Activated T-cell treated with anti-CD3 and anti-CD28 coated beads for 1 hour (primary cell): ENCODE data around the gene FBXW5.

ENCODE experiments used
- DNase-seq: peaks from one replicate; pipeline ENCODE4 v3.0.0-alpha.2; 2020; ENCODE audit warnings: low read depth

Gene FBXW5

DNA sequence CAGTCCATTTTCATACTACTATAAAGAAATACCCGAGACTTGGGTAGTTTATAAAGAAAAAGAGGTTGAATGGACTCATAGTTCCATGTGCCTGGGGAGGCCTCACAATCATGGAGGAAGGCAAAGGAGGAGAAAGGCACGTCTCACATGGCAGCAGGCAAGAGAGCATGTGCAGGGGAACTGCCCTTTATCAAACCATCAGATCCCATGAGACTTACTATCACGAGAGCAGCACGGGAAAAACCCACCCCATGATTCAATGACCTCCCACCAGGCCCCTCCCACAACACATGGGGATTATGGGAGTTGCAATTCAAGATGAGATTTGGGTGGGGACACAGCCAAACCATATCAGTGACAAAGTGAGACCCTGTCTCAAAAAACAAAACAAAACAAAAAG lies 38.3 kb downstream of the FBXW5 start:
- no peak for DNase-seq

DNA sequence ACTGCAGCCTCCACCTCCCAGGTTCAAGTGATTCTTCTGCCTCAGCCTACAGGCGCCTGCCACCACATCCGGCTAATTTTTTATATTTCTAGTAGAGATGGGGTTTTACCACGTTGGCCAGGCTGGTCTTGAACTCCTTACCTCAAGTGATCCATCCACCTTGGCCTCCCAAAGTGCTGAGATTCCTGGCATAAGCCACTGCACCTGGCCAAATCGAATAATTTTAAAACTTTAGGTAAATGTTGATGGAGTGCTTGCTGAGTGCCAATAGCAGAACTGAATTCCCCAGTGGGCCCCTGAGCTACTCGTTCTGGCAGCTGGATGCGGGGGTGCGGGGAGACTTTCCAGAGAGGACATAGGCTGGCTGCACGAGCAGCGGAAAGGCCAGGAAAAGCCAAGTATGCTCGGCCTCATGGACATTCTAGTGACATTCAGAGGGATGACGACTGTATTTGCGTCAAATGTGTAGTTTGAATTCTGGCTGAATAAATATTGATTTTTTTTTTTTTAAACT lies 41.4 kb downstream of the FBXW5 start:
- DNase-seq = no peak

DNA sequence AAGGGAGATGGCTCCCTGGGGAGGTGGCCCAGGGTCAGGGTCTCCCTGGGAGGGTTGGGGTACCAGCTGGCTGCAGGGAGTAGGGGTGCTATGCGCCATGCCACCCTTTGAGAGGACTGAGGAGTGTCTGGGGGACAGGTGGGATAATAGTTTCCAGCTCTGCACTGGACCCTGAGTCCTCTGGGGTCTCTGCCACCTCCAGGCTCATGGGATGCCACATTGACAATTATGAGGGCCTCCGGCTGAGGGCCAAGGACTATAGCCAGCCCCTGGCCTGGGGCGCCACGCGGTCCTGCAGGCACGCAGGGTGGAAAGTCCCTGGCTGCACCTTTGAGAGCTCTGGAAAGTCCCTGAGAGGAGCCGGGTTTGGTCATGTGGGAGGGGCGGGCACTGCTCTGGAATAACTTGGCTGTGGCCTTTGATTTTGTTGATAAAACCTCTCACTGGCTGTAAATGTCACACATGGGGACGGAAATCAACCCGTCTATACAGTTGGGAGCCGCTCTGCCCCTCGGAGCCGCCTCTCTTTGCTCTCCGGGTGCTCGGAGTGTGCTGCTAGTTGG lies 42.2 kb downstream of the FBXW5 start:
- peak; percentile 72 for DNase-seq

- peak; percentile 66 for DNase-seq
These were observed 42.9 kb downstream of the FBXW5 start for GRCh38 chr9:136901516-136902258.

DNA sequence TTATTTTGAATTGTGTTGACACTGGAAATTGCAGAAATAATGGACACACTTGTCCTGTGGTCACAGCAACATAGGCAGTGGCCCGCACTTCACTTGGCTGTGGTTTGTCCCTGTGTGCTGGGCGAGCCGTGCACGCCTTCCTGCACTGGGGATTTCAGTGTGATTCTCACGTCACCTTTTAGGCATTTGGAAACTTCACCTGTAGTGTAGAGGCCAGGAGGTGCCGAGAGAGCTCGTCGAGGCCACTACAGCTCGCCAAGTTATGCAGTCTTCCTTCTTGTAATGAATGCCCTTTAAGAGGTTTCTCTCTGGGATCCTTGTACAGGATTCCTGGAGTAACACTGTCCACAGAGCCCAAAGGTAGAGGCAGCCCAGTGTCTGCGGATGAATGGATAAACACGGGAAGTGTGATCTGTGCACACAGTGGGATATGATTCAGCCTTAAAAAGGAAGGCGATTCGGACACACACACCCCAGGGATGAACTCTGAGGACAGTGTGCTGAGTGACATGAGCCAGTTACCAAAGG lies 43.5 kb downstream of the FBXW5 start:
- no peak for DNase-seq

DNA sequence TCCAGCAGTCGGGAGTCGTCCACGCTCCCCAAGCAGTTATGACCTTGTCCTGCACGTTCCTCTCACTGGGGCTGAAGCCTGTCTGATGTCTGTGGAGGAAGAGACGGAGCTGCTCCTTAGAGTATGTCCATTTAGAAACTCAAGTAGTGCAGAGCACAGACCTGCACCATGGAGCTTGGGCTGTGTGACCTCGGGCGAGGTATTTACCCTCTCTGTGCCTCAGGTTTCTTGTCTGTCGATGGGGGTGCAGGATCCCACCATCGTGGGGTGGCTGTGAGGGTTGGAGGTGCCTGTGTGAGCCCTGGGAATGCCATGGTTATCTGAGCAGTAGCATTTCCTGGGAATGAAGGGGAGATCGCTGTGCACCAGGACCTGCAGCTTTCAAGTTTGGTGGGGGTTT lies 44.0 kb downstream of the FBXW5 start:
- DNase-seq = no peak

DNA sequence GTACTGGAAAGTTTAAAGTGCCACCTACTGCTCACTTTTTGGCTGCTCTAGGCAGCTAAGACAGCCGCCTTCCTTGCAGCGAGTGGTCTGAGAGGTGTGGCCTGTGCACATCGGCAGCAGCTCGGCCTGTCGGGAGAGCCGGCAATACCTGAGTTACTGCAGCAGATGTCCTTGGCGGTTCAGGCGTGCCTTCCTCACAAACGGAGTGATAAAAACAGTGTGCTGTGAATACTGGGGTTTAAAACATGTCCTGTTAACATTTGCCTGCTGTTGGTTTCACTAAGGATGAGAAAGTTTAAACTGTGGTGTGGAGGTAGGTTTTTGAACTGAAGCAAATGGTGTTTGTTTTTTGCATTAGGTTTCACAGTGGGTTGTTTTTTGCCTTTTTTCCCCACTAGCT lies 45.3 kb downstream of the FBXW5 start:
- no peak for DNase-seq

DNA sequence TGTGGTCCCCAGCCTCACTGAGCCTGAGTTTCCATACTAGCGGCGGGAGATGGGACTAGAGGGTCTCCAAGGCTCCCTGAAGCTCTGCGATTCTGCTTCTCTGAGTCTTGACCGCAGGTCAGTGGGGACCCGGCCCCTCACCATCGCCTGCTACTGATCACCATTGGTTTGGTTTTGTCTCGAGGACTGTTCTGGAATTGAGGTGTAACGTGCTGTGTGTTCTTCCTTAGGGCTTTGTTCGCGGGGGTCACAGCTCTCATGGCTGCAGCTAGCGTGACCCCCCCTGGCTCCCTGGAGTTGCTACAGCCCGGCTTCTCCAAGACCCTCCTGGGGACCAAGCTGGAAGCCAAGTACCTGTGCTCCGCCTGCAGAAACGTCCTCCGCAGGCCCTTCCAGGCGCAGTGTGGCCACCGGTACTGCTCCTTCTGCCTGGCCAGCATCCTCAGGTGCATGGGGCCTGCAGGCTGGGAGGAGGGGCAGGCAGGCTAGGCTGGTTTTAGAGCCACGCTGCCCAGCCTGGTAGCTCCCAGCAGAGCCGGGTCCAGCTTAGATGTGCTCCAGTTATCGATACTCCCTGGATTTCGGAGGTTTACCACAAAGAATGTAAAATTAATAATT lies 45.9 kb downstream of the FBXW5 start:
- no peak for DNase-seq

DNA sequence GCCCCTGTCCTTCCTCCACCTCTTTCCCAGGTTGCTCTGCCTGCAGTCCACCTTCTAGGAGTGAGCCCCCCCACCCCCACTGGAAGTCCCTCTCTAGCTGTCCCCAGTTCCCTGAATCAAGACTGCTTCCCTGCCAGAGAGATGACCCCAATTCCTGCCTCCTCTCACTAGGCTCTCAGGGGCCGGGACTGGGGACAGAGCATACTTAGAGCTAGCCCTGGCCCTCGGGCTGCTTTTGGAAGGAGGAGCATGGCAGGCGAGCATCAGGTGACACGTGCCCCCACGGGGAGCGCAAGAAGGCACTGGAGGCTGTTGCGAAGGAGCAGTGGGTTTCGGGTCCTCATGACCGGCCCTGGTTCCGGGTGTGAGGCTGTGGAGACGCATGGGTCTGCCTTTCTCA lies 48.5 kb downstream of the FBXW5 start:
- no peak for DNase-seq

- DNase-seq = no peak
These were observed 53.9 kb downstream of the FBXW5 start for GRCh38 chr9:136890661-136891060.
